Uterus (tissue), 4 donors: ENCODE data around the gene PCGF2. TPM values are rescaled to one million over a fixed set of nuclear protein-coding genes. Genes with fewer than 3 reads are reported as not detected.
A peak's percentile ranks its signal among the peaks of the same experiment; 100 is the strongest.

Experiments used
- DNase-seq, 2 donors: peaks; one replicate each; pipeline ENCODE4 v3.0.0-alpha.2; 2019 to 2020
- H3K27ac ChIP-seq, 2 donors: fragments of 200-600 bp; sonication (generic); 1 replicate in 1 of 2; 2 replicates in 1 of 2; pipeline ENCODE4 v1.5.1; 2016 to 2018
- H3K27me3 ChIP-seq, 2 donors: fragments of 200-600 bp; sonication (generic); one replicate each; pipeline ENCODE4 v1.5.1; 2018 to 2019; ENCODE audit warnings: control low read depth in 1 of 2
- H3K36me3 ChIP-seq, 2 donors: fragments of 200-600 bp; sonication (generic); one replicate each; pipeline ENCODE4 v1.5.1; 2019; ENCODE audit warnings: control low read depth in 1 of 2
- H3K4me1 ChIP-seq, 2 donors: fragments of 200-600 bp; sonication (generic); one replicate each; pipeline ENCODE4 v1.5.1; 2018 to 2019; ENCODE audit warnings: control low read depth in 1 of 2
- H3K4me3 ChIP-seq, 2 donors: fragments of 200-600 bp; sonication (generic); 1 replicate in 1 of 2; 2 replicates in 1 of 2; pipeline ENCODE4 v1.5.1; 2018 to 2019; ENCODE audit warnings: mild to moderate bottlenecking in 1 of 2
- H3K9me3 ChIP-seq, 2 donors: fragments of 200-600 bp; sonication (generic); one replicate each; pipeline ENCODE4 v1.5.1; 2019; ENCODE audit warnings: control low read depth in 1 of 2
- CTCF ChIP-seq, 4 experiments: fragments of 200-600 bp in 2 of 4; fragments of 450-650 bp in 2 of 4; sonication (generic) in 2 of 4; IDR thresholded peaks; one replicate each; pipeline ENCODE4 v1.5.1; 2016 to 2019; ENCODE audit warnings: antibody characterized with exemption in 4 of 4, mild to moderate bottlenecking in 2 of 4, moderate library complexity in 1 of 4
- POLR2A ChIP-seq, 2 donors: fragments of 450-650 bp; IDR thresholded peaks; one replicate each; pipeline ENCODE4 v1.6.1; 2016; ENCODE audit warnings: antibody characterized with exemption in 2 of 2, mild to moderate bottlenecking in 1 of 2, moderate library complexity in 1 of 2
- intact Hi-C: fragments of 100-400 bp; cut with DNase I; formaldehyde crosslinking; loops from one replicate; pipeline ENCODE4 v1.15.1; 2023; ENCODE audit warnings: low total_unique reads
- total RNA-seq, 4 donors: library from RNA; depleted of rRNA in 3 of 4; stranded (reverse); fragments of >200 nt in 3 of 4; gene quantifications; one replicate each; pipeline versions ENCODE4 v1.1.0 to v1.2.4, GENCODE V29; 2014 to 2023
- donor health status: DM: yes; HTN: yes; CAD: no.

The PCGF2 gene
- total RNA-seq, 4 donors from 2014 or later, result 5.5 to 81.8 (median 16.2) TPM

- Histone ChIP-seq H3K27ac (peak overlapping the region in 1 of 2 donors; percentile 13), H3K4me3 (no peak overlapping the region), H3K4me1 (no peaks in the 10 kb centered on the region), H3K27me3 (no peaks in the 10 kb centered on the region), H3K36me3 (no peaks in the 10 kb centered on the region), H3K9me3 (no peaks in the 10 kb centered on the region)
- DNase-seq, result peak; percentile 62 to 69
- TF ChIP-seq CTCF (IDR thresholded peaks at IDR 0.05) (peak; percentile 87 to 98 (median 92)), POLR2A (IDR thresholded peaks at IDR 0.05) (no peak)
- intact Hi-C loops, result loop anchor here (5.0 kb wide), 1 partner anchor 58 kb away; no protein-coding TSS in a partner anchor
These were observed 12.8 kb downstream of the PCGF2 start for GRCh38 chr17:38735161-38735997.

- DNase-seq, result no peak
- no peaks in the 10 kb centered on the region for H3K27me3 ChIP-seq
- no peak overlapping the region for H3K4me3 ChIP-seq
- H3K9me3 ChIP-seq, result no peaks in the 10 kb centered on the region
- no peaks in the 10 kb centered on the region for H3K4me1 ChIP-seq
- no peak overlapping the region for H3K27ac ChIP-seq
- no peaks in the 10 kb centered on the region for H3K36me3 ChIP-seq
- intact Hi-C loops, result no loop called here
- TF ChIP-seq POLR2A (IDR thresholded peaks at IDR 0.05) (no peak), CTCF (IDR thresholded peaks at IDR 0.05) (peak in 1 of 4 experiments; percentile 17)
These were observed 13.9 kb downstream of the PCGF2 start for GRCh38 chr17:38733982-38734973.

- H3K27me3 ChIP-seq, result no peaks in the 10 kb centered on the region
- no peaks in the 10 kb centered on the region for H3K36me3 ChIP-seq
- no peak for TF ChIP-seq POLR2A (IDR thresholded peaks at IDR 0.05)
- no peak for TF ChIP-seq CTCF (IDR thresholded peaks at IDR 0.05)
- no peaks in the 10 kb centered on the region for H3K9me3 ChIP-seq
- DNase-seq, result no peak
- H3K27ac ChIP-seq, result no peak overlapping the region
- no peak overlapping the region for H3K4me3 ChIP-seq
- no peaks in the 10 kb centered on the region for H3K4me1 ChIP-seq
- intact Hi-C loops, result no loop called here
These were observed 14.7 kb downstream of the PCGF2 start for GRCh38 chr17:38733282-38733981.

- H3K27me3 ChIP-seq, result no peaks in the 10 kb centered on the region
- no peak for TF ChIP-seq CTCF (IDR thresholded peaks at IDR 0.05)
- no peak for TF ChIP-seq POLR2A (IDR thresholded peaks at IDR 0.05)
- no peaks in the 10 kb centered on the region for H3K36me3 ChIP-seq
- no peak overlapping the region for H3K27ac ChIP-seq
- DNase-seq, result no peak
- no peak overlapping the region for H3K4me3 ChIP-seq
- intact Hi-C loops, result no loop called here
- no peaks in the 10 kb centered on the region for H3K9me3 ChIP-seq
- H3K4me1 ChIP-seq, result no peaks in the 10 kb centered on the region
These were observed 15.5 kb downstream of the PCGF2 start for GRCh38 chr17:38732376-38733281.
